Mesenchymal stem cell (in vitro differentiated cells and primary cell): Measurements from ENCODE around the gene EPS15.
"Not testable (repeated sequence)": the region's sequence is repeated elsewhere in the genome, so short reads cannot be mapped to it uniquely, and the experiment has no call there.

Source experiments
- DNase-seq: peaks from one replicate; pipeline ENCODE4 v3.0.0-alpha.2; 2013
- H2AFZ ChIP-seq: one replicate; pipeline ENCODE4 v1.6.1; 2013; ENCODE audit warnings: low read depth, mild to moderate bottlenecking, control low read depth, inconsistent platforms, low read length, moderate library complexity
- H2AK5ac ChIP-seq: 2 replicates; pipeline ENCODE4 v1.6.1; 2013; ENCODE audit warnings: low read length, moderate library complexity, mild to moderate bottlenecking, inconsistent platforms; ENCODE audit not compliant: severe bottlenecking
- H2BK120ac ChIP-seq: one replicate; pipeline ENCODE4 v1.6.1; 2013; ENCODE audit warnings: low read depth, mild to moderate bottlenecking, inconsistent platforms, low read length, moderate library complexity
- H2BK12ac ChIP-seq, 2 experiments: one replicate each; pipeline ENCODE4 v1.6.1; 2013; ENCODE audit warnings: inconsistent platforms in 2 of 2, low read length in 2 of 2, mild to moderate bottlenecking in 2 of 2, moderate library complexity in 2 of 2, control low read depth in 1 of 2
- H2BK15ac ChIP-seq: one replicate; pipeline ENCODE4 v1.6.1; 2013; ENCODE audit warnings: mild to moderate bottlenecking, low read depth, inconsistent platforms; ENCODE audit not compliant: poor library complexity, severe bottlenecking
- H2BK5ac ChIP-seq: 2 replicates; pipeline ENCODE4 v1.6.1; 2013; ENCODE audit warnings: low read depth, mild to moderate bottlenecking, low read length, control low read depth, inconsistent platforms; ENCODE audit not compliant: poor library complexity, severe bottlenecking
- H3K14ac ChIP-seq, 2 experiments: one replicate each; pipeline ENCODE4 v1.6.1; 2013; ENCODE audit warnings: inconsistent platforms in 2 of 2, low read length in 2 of 2, control low read depth in 1 of 2, mild to moderate bottlenecking in 1 of 2, moderate library complexity in 1 of 2
- H3K18ac ChIP-seq, 2 experiments: one replicate each; pipeline ENCODE4 v1.6.1; 2013; ENCODE audit warnings: inconsistent platforms in 2 of 2, low read length in 2 of 2, control low read depth in 1 of 2, low read depth in 1 of 2, mild to moderate bottlenecking in 1 of 2
- H3K23ac ChIP-seq, 2 experiments: one replicate each; pipeline ENCODE4 v1.6.1; 2013; ENCODE audit warnings: inconsistent platforms in 2 of 2, low read length in 2 of 2, mild to moderate bottlenecking in 2 of 2, moderate library complexity in 2 of 2, control low read depth in 1 of 2
- H3K27ac ChIP-seq: 2 replicates; pipeline ENCODE4 v1.5.1; 2013; ENCODE audit warnings: mild to moderate bottlenecking, moderate library complexity, low read length, control low read depth, inconsistent platforms; ENCODE audit not compliant: poor library complexity, severe bottlenecking
- H3K27me3 ChIP-seq, 2 experiments: 2 replicates each; pipeline versions ENCODE4 v1.6.1 to v1.7.0; 2013; ENCODE audit warnings: low read length in 2 of 2, mild to moderate bottlenecking in 2 of 2, moderate library complexity in 2 of 2, control low read depth in 1 of 2, inconsistent platforms in 1 of 2; ENCODE audit not compliant: control insufficient read depth in 1 of 2, insufficient read depth in 1 of 2
- H3K36me3 ChIP-seq, 2 experiments: 2 replicates each; pipeline versions ENCODE4 v1.6.1 to v1.7.0; 2013; ENCODE audit warnings: low read length in 2 of 2, control low read depth in 1 of 2, inconsistent platforms in 1 of 2, low read depth in 1 of 2, mild to moderate bottlenecking in 1 of 2; ENCODE audit not compliant: insufficient read depth in 2 of 2, control insufficient read depth in 1 of 2
- H3K4ac ChIP-seq, 2 experiments: one replicate each; pipeline ENCODE4 v1.6.1; 2013; ENCODE audit warnings: inconsistent platforms in 2 of 2, low read length in 2 of 2, mild to moderate bottlenecking in 2 of 2, moderate library complexity in 2 of 2, control low read depth in 1 of 2, low read depth in 1 of 2
- H3K4me1 ChIP-seq: 2 replicates; pipeline ENCODE4 v1.6.1; 2013; ENCODE audit warnings: low read depth, low read length, control low read depth; ENCODE audit not compliant: control insufficient read depth, insufficient read depth
- H3K4me2 ChIP-seq: 2 replicates; pipeline ENCODE4 v1.6.1; 2013; ENCODE audit warnings: low read length, mild to moderate bottlenecking, inconsistent platforms; ENCODE audit not compliant: poor library complexity, severe bottlenecking
- H3K4me3 ChIP-seq, 2 experiments: 2 replicates each; pipeline versions ENCODE4 v1.5.1 to v1.7.0; 2013; ENCODE audit warnings: low read length in 2 of 2, mild to moderate bottlenecking in 2 of 2, control low read depth in 1 of 2, low read depth in 1 of 2; ENCODE audit not compliant: insufficient read depth in 1 of 2
- H3K79me1 ChIP-seq: replicated peaks from 2 replicates; pipeline ENCODE4 v1.6.1; 2013; ENCODE audit warnings: mild to moderate bottlenecking, control low read depth, low read length, inconsistent platforms; ENCODE audit not compliant: poor library complexity, severe bottlenecking
- H3K9ac ChIP-seq: 2 replicates; pipeline ENCODE4 v1.7.0; 2013; ENCODE audit warnings: mild to moderate bottlenecking, low read length, moderate library complexity
- H3K9me3 ChIP-seq: 2 replicates; pipeline ENCODE4 v1.7.0; 2013; ENCODE audit warnings: mild to moderate bottlenecking, low read length; ENCODE audit not compliant: control insufficient read depth
- H4K8ac ChIP-seq: one replicate; pipeline ENCODE4 v1.6.1; 2013; ENCODE audit warnings: inconsistent platforms, mild to moderate bottlenecking, low read length, moderate library complexity
- H4K91ac ChIP-seq: one replicate; pipeline ENCODE4 v1.6.1; 2013; ENCODE audit warnings: mild to moderate bottlenecking, low read length, inconsistent platforms
- WGBS: methylation state at CpG from one replicate; pipeline ENCODE4 v1.1.7; 2013; ENCODE audit warnings: mixed read lengths; 5-methylcytosine and 5-hydroxymethylcytosine counted together

Gene EPS15

DNA sequence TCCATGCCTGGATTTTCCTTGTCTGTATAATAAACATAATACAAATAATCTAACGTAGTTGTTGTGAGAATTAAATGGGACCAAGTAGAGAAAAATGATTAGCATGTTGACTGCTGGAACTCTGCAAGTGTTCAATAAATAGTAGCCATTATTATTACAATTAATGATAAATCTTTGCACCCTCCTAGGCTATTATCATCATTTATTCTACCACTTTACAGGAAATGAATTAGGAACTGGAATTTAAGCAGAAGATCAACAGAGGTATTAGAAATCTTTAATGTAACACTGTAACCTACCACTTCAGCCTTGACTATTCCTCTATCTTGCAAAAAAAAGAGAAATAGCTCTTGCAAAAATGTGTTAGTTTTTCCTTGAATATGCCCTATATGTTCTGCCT is 126.8 kb downstream of the EPS15 start:
- no peaks in the 10 kb centered on the region for H3K4me1 ChIP-seq
- no peaks in the 10 kb centered on the region for H3K9me3 ChIP-seq
- H2BK5ac ChIP-seq: no peak overlapping the region
- no peak overlapping the region for H2AK5ac ChIP-seq
- no peak overlapping the region for H3K23ac ChIP-seq
- H4K8ac ChIP-seq: no peak overlapping the region
- no peak overlapping the region for H4K91ac ChIP-seq
- no peak overlapping the region for H2BK15ac ChIP-seq
- H3K27ac ChIP-seq: no peak overlapping the region
- H3K18ac ChIP-seq: no peak overlapping the region
- H3K4me2 ChIP-seq: no peak overlapping the region
- H3K9ac ChIP-seq: no peak overlapping the region
- no peaks in the 10 kb centered on the region for H3K27me3 ChIP-seq
- H2BK12ac ChIP-seq: no peak overlapping the region
- no CpG with 5 or more reads among the region's 1 CpG for WGBS
- no peak overlapping the region for H3K14ac ChIP-seq
- peaks cover 4 to 59% of the 10 kb centered on the region in 2 experiments for H3K36me3 ChIP-seq
- no peak overlapping the region for H2AFZ ChIP-seq
- no peak overlapping the region for H3K4me3 ChIP-seq
- H2BK120ac ChIP-seq: no peak overlapping the region
- H3K4ac ChIP-seq: no peak overlapping the region
- no peaks in the 10 kb centered on the region for H3K79me1 ChIP-seq
- DNase-seq: no peak

DNA sequence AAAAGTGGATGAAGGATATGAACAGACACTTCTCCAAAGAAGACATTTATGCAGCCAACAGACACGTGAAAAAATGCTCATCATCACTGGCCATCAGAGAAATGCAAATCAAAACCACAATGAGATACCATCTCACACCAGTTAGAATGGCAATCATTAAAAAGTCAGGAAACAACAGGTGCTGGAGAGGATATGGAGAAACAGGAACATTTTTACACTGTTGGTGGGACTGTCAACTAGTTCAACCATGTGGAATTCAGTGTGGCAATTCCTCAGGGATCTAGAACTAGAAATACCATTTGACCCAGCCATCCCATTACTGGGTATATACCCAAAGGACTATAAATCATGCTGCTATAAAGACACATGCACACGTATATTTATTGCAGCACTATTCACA is 128.4 kb downstream of the EPS15 start:
- H3K27me3 ChIP-seq, H2BK15ac ChIP-seq, H3K9ac ChIP-seq, H2AFZ ChIP-seq, H3K4ac ChIP-seq, H3K4me2 ChIP-seq, H4K8ac ChIP-seq, H3K4me1 ChIP-seq, DNase-seq, H2AK5ac ChIP-seq, H2BK12ac ChIP-seq, H3K9me3 ChIP-seq, H3K23ac ChIP-seq, H3K14ac ChIP-seq, H2BK120ac ChIP-seq, H2BK5ac ChIP-seq, H3K79me1 ChIP-seq, H3K27ac ChIP-seq, H4K91ac ChIP-seq, H3K4me3 ChIP-seq, H3K18ac ChIP-seq: not testable (repeated sequence)
- H3K36me3 ChIP-seq: peaks cover 0 to 51% of the 10 kb centered on the region in 2 experiments
- WGBS: no CpG with 5 or more reads among the region's 2 CpGs

DNA sequence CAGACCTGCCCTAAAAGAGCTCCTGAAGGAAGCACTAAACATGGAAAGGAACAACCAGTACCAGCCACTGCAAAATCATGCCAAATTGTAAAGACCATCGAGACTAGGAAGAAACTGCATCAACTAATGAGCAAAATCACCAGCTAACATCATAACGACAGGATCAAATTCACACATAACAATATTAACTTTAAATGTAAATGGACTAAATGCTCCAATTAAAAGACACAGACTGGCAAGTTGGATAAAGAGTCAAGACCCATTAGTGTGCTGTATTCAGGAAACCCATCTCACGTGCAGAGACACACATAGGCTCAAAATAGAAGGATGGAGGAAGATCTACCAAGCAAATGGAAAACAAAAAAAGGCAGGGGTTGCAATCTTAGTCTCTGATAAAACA is 131.8 kb downstream of the EPS15 start:
- not testable (repeated sequence) for H2BK12ac ChIP-seq, H3K4me3 ChIP-seq, DNase-seq, H3K9ac ChIP-seq, H2BK120ac ChIP-seq, H2BK5ac ChIP-seq, H3K14ac ChIP-seq, H3K27ac ChIP-seq, H2AFZ ChIP-seq, H4K8ac ChIP-seq, H3K4ac ChIP-seq, H4K91ac ChIP-seq, H3K27me3 ChIP-seq, H3K18ac ChIP-seq, H2AK5ac ChIP-seq, H3K79me1 ChIP-seq, H3K23ac ChIP-seq, H2BK15ac ChIP-seq, H3K4me2 ChIP-seq, H3K4me1 ChIP-seq
- no CpG with 5 or more reads among the region's 3 CpGs for WGBS
- Histone ChIP-seq H3K9me3 (peaks cover 10% of the 10 kb centered on the region), H3K36me3 (peaks cover 7 to 42% of the 10 kb centered on the region in 2 experiments)

DNA sequence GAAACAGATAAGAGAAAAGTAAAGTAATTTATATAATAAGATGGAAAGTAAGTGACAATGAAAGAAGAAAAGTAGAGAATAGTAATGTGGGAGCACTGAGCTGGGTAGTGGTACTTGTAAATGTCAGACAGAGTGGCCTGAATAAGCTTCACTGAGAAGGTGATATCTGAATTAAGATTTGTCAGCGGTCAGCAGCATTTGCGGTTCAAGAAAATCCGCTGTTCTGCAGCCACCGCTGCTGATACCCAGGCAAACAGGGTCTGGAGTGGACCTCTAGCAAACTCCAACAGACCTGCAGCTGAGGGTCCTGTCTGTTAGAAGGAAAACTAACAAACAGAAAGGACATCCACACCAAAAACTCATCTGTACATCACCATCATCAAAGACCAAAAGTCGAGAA is 132.8 kb downstream of the EPS15 start:
- not testable (repeated sequence) for H2BK5ac ChIP-seq, H2BK120ac ChIP-seq, H3K14ac ChIP-seq, H3K23ac ChIP-seq, H2AFZ ChIP-seq, H4K8ac ChIP-seq, H3K18ac ChIP-seq, H3K79me1 ChIP-seq, H3K4me2 ChIP-seq, DNase-seq, H3K4me1 ChIP-seq, H2BK15ac ChIP-seq, H3K4ac ChIP-seq, H3K27ac ChIP-seq, H2AK5ac ChIP-seq, H3K27me3 ChIP-seq, H2BK12ac ChIP-seq, H4K91ac ChIP-seq, H3K4me3 ChIP-seq, H3K9ac ChIP-seq
- 100% methylated on average over 4 of the region's 5 CpGs for WGBS
- Histone ChIP-seq H3K9me3 (peaks cover 10% of the 10 kb centered on the region), H3K36me3 (peaks cover 7 to 33% of the 10 kb centered on the region in 2 experiments)
